Chondrocyte (in vitro differentiated cells): ENCODE results near the gene ZNF473. TPM values are rescaled to one million over a fixed set of nuclear protein-coding genes. Genes with fewer than 3 reads are reported as not detected.

Experiments used
- DNase-seq: peaks from one replicate; pipeline ENCODE4 v3.0.0; 2021; ENCODE audit warnings: mixed read lengths, low spot score
- H3K27ac Mint-ChIP-seq: one replicate; pipeline ENCODE4 v1.8.0; 2021; ENCODE audit warnings: mild to moderate bottlenecking, moderate library complexity, mixed read lengths; ENCODE audit not compliant: unreplicated experiment
- H3K27me3 Mint-ChIP-seq: 2 replicates; pipeline ENCODE4 v1.8.0; 2021; ENCODE audit warnings: low read depth, mixed read lengths
- H3K36me3 Mint-ChIP-seq: 2 replicates; pipeline ENCODE4 v1.8.0; 2021; ENCODE audit warnings: low read depth, mixed read lengths
- H3K4me1 Mint-ChIP-seq: 2 replicates; pipeline ENCODE4 v1.8.0; 2021; ENCODE audit warnings: low read depth, mild to moderate bottlenecking, mixed read lengths
- H3K4me3 Mint-ChIP-seq: one replicate; pipeline ENCODE4 v1.8.0; 2021; ENCODE audit warnings: mild to moderate bottlenecking, moderate library complexity, mixed read lengths; ENCODE audit not compliant: unreplicated experiment
- H3K9me3 Mint-ChIP-seq: 2 replicates; pipeline ENCODE4 v1.8.0; 2021; ENCODE audit warnings: low read depth, mixed read lengths
- total RNA-seq: library from RNA; stranded (reverse); gene quantifications from 3 replicates; pipeline ENCODE4 v1.2.1, GENCODE V29; 2021
- TF ChIP-seq, protein P1 (sequence below): fragments of 200-600 bp; sonication (generic); IDR thresholded peaks from 2 replicates; pipeline ENCODE4 v1.5.0; 2021; ENCODE audit warnings: antibody characterized with exemption, mild to moderate bottlenecking, moderate library complexity

Gene ZNF473
- total RNA-seq, 1 donor from 2014 or later, result 7.3 TPM

GRCh38 chr19:50058425-50058824 lies 32.6 kb downstream of the ZNF473 start:
- Mint-ChIP-seq H3K36me3 (peaks cover 7% of the 10 kb centered on the region), H3K27me3 (no peaks in the 10 kb centered on the region), H3K4me1 (no peaks in the 10 kb centered on the region), H3K9me3 (peaks cover 42% of the 10 kb centered on the region), H3K27ac (no peak overlapping the region), H3K4me3 (no peak overlapping the region)
- TF ChIP-seq, protein P1, sequence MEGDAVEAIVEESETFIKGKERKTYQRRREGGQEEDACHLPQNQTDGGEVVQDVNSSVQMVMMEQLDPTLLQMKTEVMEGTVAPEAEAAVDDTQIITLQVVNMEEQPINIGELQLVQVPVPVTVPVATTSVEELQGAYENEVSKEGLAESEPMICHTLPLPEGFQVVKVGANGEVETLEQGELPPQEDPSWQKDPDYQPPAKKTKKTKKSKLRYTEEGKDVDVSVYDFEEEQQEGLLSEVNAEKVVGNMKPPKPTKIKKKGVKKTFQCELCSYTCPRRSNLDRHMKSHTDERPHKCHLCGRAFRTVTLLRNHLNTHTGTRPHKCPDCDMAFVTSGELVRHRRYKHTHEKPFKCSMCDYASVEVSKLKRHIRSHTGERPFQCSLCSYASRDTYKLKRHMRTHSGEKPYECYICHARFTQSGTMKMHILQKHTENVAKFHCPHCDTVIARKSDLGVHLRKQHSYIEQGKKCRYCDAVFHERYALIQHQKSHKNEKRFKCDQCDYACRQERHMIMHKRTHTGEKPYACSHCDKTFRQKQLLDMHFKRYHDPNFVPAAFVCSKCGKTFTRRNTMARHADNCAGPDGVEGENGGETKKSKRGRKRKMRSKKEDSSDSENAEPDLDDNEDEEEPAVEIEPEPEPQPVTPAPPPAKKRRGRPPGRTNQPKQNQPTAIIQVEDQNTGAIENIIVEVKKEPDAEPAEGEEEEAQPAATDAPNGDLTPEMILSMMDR, result no peak
- no peak for DNase-seq

DNA sequence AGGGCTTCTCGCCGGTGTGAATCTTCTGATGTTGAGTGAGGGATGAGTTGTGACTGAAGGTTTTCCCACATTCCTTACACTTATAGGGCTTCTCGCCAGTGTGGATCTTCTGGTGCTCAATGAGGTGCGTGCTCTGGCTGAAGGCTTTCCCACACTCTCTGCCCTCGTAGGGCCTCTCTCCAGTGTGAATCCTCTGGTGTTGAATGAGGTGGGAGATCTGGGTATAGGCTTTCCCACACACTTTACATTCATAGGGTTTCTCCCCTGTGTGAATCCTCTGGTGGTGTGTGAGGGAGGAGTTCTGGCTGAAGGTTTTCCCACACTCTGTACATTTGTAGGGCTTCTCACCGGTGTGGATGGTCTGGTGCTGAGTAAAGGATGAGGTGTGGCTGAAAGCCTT lies 33.2 kb downstream of the ZNF473 start:
- no peak for DNase-seq
- TF ChIP-seq, protein P1, result no peak
- H3K4me1 Mint-ChIP-seq, result no peaks in the 10 kb centered on the region
- H3K27me3 Mint-ChIP-seq, result no peaks in the 10 kb centered on the region
- H3K4me3 Mint-ChIP-seq, result no peak overlapping the region
- no peak overlapping the region for H3K27ac Mint-ChIP-seq
- peaks cover 7% of the 10 kb centered on the region for H3K36me3 Mint-ChIP-seq
- peaks cover 39% of the 10 kb centered on the region for H3K9me3 Mint-ChIP-seq

DNA sequence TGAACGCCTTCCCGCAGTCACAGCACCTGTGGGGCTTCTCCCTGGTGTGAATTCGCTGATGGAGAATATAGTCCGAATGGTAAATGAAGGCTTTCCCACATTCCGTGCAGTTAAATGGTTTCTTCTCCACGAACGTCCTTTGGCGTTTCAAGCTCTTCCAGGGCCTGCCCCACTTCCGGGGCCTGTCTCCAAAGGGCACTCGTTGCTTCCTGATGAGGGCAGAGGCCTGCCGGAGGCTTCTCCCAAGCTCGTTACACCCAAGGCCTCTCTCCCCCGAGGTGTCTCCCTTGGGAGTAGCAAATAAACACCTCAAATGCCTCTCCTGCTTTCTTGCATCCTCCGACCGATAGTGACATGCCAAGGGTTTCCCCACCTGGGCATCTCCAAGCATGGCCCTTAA lies 34.3 kb downstream of the ZNF473 start:
- no peak for DNase-seq
- Mint-ChIP-seq H3K27me3 (no peaks in the 10 kb centered on the region), H3K4me1 (no peaks in the 10 kb centered on the region), H3K27ac (no peak overlapping the region), H3K9me3 (peaks cover 38% of the 10 kb centered on the region), H3K36me3 (peaks cover 7% of the 10 kb centered on the region), H3K4me3 (no peak overlapping the region)
- TF ChIP-seq, protein P1, result no peak

DNA sequence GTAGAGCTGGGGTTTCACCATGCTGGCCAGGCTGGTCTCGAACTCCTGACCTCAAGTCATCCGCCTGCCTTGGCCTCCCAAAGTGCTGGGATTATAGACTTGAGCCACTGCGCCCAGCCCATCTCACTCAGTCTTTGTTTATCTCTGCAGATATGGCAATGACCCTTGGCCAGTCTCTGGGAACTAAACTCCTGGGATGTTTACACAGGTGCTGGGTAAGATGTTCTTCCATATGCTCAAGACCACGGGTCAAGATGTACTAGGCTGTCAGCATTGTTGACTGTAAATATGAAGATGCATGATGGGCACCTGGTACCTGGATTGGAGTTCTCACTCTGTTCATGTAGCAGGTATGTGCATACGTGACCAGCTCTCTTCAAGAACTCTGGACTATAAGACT lies 35.8 kb downstream of the ZNF473 start:
- peaks cover 7% of the 10 kb centered on the region for H3K36me3 Mint-ChIP-seq
- no peaks in the 10 kb centered on the region for H3K4me1 Mint-ChIP-seq
- DNase-seq, result no peak
- no peak overlapping the region for H3K4me3 Mint-ChIP-seq
- H3K27ac Mint-ChIP-seq, result no peak overlapping the region
- TF ChIP-seq, protein P1, result no peak
- H3K27me3 Mint-ChIP-seq, result no peaks in the 10 kb centered on the region
- H3K9me3 Mint-ChIP-seq, result peaks cover 38% of the 10 kb centered on the region

- TF ChIP-seq, protein P1, result no peak
- Mint-ChIP-seq H3K9me3 (peaks cover 10% of the 10 kb centered on the region), H3K27ac (no peak overlapping the region), H3K27me3 (peaks cover 3% of the 10 kb centered on the region), H3K4me1 (no peaks in the 10 kb centered on the region), H3K36me3 (no peaks in the 10 kb centered on the region), H3K4me3 (no peak overlapping the region)
- DNase-seq, result no peak
These were observed 40.1 kb downstream of the ZNF473 start for GRCh38 chr19:50065938-50066337.
